Measurements from ENCODE around the gene CLEC4G.
"Not testable (repeated sequence)": the region's sequence is repeated elsewhere in the genome, so short reads cannot be mapped to it uniquely, and the experiment has no call there.

- not testable (repeated sequence) for TF ChIP-seq CTCF (IDR thresholded peaks at IDR 0.05; ENCODE audit: low read depth, low read length, poor library complexity, severe bottlenecking); EZH2phosphoT487 (IDR thresholded peaks at IDR 0.05; ENCODE audit: borderline replicate concordance, low read length)
Observed at GRCh38 chr19:7764157-7764556, 32.2 kb upstream of the CLEC4G start.
